ENCODE data around the gene SPG11.

- TF ChIP-seq, protein P1, sequence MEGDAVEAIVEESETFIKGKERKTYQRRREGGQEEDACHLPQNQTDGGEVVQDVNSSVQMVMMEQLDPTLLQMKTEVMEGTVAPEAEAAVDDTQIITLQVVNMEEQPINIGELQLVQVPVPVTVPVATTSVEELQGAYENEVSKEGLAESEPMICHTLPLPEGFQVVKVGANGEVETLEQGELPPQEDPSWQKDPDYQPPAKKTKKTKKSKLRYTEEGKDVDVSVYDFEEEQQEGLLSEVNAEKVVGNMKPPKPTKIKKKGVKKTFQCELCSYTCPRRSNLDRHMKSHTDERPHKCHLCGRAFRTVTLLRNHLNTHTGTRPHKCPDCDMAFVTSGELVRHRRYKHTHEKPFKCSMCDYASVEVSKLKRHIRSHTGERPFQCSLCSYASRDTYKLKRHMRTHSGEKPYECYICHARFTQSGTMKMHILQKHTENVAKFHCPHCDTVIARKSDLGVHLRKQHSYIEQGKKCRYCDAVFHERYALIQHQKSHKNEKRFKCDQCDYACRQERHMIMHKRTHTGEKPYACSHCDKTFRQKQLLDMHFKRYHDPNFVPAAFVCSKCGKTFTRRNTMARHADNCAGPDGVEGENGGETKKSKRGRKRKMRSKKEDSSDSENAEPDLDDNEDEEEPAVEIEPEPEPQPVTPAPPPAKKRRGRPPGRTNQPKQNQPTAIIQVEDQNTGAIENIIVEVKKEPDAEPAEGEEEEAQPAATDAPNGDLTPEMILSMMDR (IDR thresholded peaks at IDR 0.05), result no peak
- no peak for TF ChIP-seq POLR2A (IDR thresholded peaks at IDR 0.05)
- TF ChIP-seq EP300 (IDR thresholded peaks at IDR 0.05), result no peak
Measured at GRCh38 chr15:44706946-44707636, 43.6 kb upstream of the SPG11 start.

Measured in suprapubic skin (tissue), 3 donors.